Upper lobe of right lung (tissue), 1 donor: Measurements from ENCODE around the gene CD99L2. TPM values are rescaled to one million over a fixed set of nuclear protein-coding genes. Genes with fewer than 3 reads are reported as not detected.

Experiments
- ATAC-seq: fragments of 200-7000 bp; cut with Tn5 transposase; one replicate; pipeline ENCODE4 v1.9.1; 2020; ENCODE audit warnings: mild to moderate bottlenecking, moderate library complexity
- DNase-seq: peaks from one replicate; pipeline ENCODE4 v3.0.0-alpha.2; 2020
- H3K27ac ChIP-seq: fragments of 200-600 bp; one replicate; pipeline ENCODE4 v1.8.0; 2022
- H3K27me3 ChIP-seq: fragments of 200-600 bp; one replicate; pipeline ENCODE4 v1.8.0; 2022; ENCODE audit warnings: mild to moderate bottlenecking
- H3K36me3 ChIP-seq: fragments of 200-600 bp; one replicate; pipeline ENCODE4 v1.8.0; 2022
- H3K4me1 ChIP-seq: fragments of 200-600 bp; one replicate; pipeline ENCODE4 v1.8.0; 2022
- H3K4me3 ChIP-seq: fragments of 200-600 bp; one replicate; pipeline ENCODE4 v1.8.0; 2022; ENCODE audit warnings: mild to moderate bottlenecking
- H3K9me3 ChIP-seq: fragments of 200-600 bp; one replicate; pipeline ENCODE4 v1.8.0; 2022
- CTCF ChIP-seq: fragments of 200-600 bp; IDR thresholded peaks from one replicate; pipeline ENCODE4 v1.8.0; 2022; ENCODE audit warnings: antibody characterized with exemption
- intact Hi-C: fragments of 100-400 bp; cut with DNase I; formaldehyde crosslinking; loops from one replicate; pipeline ENCODE4 v1.11.0; 2022
- total RNA-seq: library from RNA; stranded (reverse); fragmentation: NEBNext Ultra II Directional; extraction: Animal tissue kit (Norgen Biotek cat#: 25700); gene quantifications from one replicate; pipeline ENCODE4 v1.2.1, GENCODE V29; 2021
- donor health status: DM: no; HTN: yes; CAD: no; lungs with severe emphysema.

CD99L2 gene
- total RNA-seq, 1 donor from 2014 or later, result 38.4 TPM

- intact Hi-C loops, result no loop called here
- Histone ChIP-seq H3K27ac (no peak overlapping the region), H3K36me3 (no peaks in the 10 kb centered on the region), H3K4me1 (no peaks in the 10 kb centered on the region), H3K4me3 (no peak overlapping the region), H3K27me3 (no peaks in the 10 kb centered on the region), H3K9me3 (no peaks in the 10 kb centered on the region)
- no peak for TF ChIP-seq CTCF
- DNase-seq (no peak), ATAC-seq (no peak)
These were observed 48.3 kb downstream of the CD99L2 start for GRCh38 chrX:150849996-150850720.

DNA sequence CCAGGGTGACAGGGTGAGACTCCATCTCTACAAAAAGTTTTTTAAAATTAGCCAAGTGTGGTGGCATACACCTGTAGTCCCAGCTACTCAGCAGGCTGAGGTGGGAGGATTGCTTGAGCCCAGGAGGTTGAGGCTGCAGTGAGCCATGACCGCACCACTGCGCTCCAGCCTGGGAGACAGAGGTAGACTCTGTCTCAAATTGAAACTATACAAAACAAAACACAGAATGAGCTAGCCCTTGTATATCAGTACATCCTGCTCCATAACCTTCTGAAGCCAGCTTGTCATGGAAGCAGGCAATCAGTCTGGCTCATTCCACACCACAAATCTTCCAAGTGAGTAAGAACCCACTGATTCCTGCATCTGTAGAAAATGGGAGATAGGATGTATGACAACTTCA lies 49.0 kb downstream of the CD99L2 start:
- intact Hi-C loops, result no loop called here
- Histone ChIP-seq H3K9me3 (no peaks in the 10 kb centered on the region), H3K4me1 (no peaks in the 10 kb centered on the region), H3K27me3 (no peaks in the 10 kb centered on the region), H3K36me3 (no peaks in the 10 kb centered on the region), H3K27ac (no peak overlapping the region), H3K4me3 (no peak overlapping the region)
- ATAC-seq (no peak), DNase-seq (no peak)
- TF ChIP-seq CTCF, result no peak

GRCh38 chrX:150848914-150849365 lies 49.5 kb downstream of the CD99L2 start:
- H3K27ac ChIP-seq, result no peak overlapping the region
- no peaks in the 10 kb centered on the region for H3K4me1 ChIP-seq
- no peak for TF ChIP-seq CTCF
- H3K4me3 ChIP-seq, result no peak overlapping the region
- intact Hi-C loops, result no loop called here
- DNase-seq, result peak; percentile 56
- no peaks in the 10 kb centered on the region for H3K36me3 ChIP-seq
- peak; percentile 91 for ATAC-seq
- no peaks in the 10 kb centered on the region for H3K9me3 ChIP-seq
- no peaks in the 10 kb centered on the region for H3K27me3 ChIP-seq

DNA sequence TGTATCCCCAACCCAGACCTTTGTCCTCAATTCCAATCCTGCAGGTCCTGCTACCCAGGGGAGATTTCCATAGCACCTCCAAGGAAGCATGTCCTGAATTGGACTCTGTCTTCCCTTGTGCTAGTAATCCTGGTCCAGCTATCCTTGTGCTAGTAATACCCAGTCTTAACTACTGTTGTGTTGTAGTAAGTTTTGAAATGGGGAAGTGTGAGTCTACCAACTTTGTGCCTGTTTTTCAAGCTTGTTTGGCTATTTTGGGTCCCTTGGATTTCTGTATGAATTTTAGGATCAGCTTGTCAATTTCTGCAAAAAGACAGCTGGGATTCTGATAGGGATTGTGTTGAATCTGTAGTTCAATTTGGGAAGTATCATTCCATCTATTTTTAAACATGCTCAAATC lies 51.4 kb downstream of the CD99L2 start:
- H3K9me3 ChIP-seq, result no peaks in the 10 kb centered on the region
- no peaks in the 10 kb centered on the region for H3K27me3 ChIP-seq
- ATAC-seq (no peak), DNase-seq (no peak)
- H3K36me3 ChIP-seq, result no peaks in the 10 kb centered on the region
- no peak overlapping the region for H3K4me3 ChIP-seq
- no peaks in the 10 kb centered on the region for H3K4me1 ChIP-seq
- no peak overlapping the region for H3K27ac ChIP-seq
- intact Hi-C loops, result no loop called here
- TF ChIP-seq CTCF, result no peak

DNA sequence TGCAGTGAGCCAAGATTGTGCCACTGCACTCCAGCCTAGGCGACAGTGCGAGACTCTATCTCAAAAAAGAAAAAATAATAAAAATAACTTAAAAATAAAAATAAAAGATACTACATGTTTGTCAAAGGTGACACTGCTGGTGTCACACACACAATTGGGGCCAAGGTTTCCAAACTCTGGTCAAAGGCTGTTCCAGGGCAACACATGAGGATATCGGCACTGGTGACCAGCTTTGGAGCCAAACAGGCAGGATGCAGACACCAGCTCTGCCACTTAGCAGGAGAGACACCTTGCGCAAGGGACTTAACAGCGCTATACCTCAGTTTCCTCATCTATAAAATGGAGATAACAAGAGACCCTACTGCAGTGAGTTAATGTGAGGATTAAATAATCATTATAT lies 52.3 kb downstream of the CD99L2 start:
- no peak for ATAC-seq
- Histone ChIP-seq H3K4me3 (no peak overlapping the region), H3K27me3 (no peaks in the 10 kb centered on the region), H3K27ac (no peak overlapping the region), H3K36me3 (no peaks in the 10 kb centered on the region), H3K9me3 (no peaks in the 10 kb centered on the region), H3K4me1 (peaks cover 3% of the 10 kb centered on the region)
- intact Hi-C loops, result no loop called here
- no peak for TF ChIP-seq CTCF
- DNase-seq, result no peak

GRCh38 chrX:150845091-150845490 lies 53.4 kb downstream of the CD99L2 start:
- peaks cover 3% of the 10 kb centered on the region for H3K4me1 ChIP-seq
- no peak overlapping the region for H3K4me3 ChIP-seq
- ATAC-seq, result no peak
- H3K27me3 ChIP-seq, result no peaks in the 10 kb centered on the region
- no peaks in the 10 kb centered on the region for H3K9me3 ChIP-seq
- no peak for TF ChIP-seq CTCF
- intact Hi-C loops, result no loop called here
- H3K36me3 ChIP-seq, result no peaks in the 10 kb centered on the region
- no peak for DNase-seq
- H3K27ac ChIP-seq, result no peak overlapping the region
